GM19025 (cell line): Measurements from ENCODE around the gene BST2.

Experiments used
- ATAC-seq: cut with Tn5 transposase; IDR thresholded peaks from one replicate; pipeline ENCODE4 v1.9.1; 2021; ENCODE audit warnings: mild to moderate bottlenecking, low read depth, moderate library complexity; ENCODE audit not compliant: unreplicated experiment

Gene BST2, protein sequence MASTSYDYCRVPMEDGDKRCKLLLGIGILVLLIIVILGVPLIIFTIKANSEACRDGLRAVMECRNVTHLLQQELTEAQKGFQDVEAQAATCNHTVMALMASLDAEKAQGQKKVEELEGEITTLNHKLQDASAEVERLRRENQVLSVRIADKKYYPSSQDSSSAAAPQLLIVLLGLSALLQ

DNA sequence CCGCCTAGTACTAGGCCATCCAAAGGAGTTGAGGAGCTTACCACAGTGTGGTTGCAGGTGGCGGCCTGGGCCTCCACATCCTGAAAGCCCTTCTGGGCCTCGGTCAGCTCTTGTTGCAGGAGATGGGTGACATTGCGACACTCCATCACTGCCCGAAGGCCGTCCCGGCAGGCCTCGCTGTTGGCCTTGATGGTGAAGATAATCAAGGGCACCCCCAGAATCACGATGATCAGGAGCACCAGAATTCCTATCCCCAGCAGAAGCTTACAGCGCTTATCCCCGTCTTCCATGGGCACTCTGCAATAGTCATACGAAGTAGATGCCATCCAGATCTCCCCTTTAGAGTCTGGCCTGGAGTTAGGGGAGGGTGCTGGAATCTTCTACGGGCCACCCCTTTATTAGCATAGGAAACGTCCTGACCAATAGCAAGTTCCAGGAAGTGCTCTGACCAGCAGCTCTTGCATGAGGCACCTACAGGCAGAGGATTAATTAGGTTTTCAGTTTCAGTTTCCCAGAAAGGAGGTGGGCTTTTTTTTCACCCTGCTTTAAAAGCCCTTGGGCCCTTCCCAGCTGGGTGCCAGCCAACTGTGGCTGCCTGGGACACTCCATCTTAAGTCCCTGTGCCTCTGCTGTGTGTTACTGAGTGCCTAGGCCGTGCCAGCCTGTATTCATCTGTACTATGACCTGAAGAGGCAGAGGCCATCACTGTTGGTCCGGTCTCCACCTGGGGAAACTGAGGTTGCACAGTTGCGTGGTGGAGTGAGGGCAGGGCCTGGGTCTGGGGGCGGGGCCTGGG lies at the start of gene BST2:
TSS of gene BST2 (minus strand) at position 381 of the 796 bp plus-strand sequence. CDS start at position 326, 55 bp downstream.
- peak; percentile 75 for ATAC-seq

DNA sequence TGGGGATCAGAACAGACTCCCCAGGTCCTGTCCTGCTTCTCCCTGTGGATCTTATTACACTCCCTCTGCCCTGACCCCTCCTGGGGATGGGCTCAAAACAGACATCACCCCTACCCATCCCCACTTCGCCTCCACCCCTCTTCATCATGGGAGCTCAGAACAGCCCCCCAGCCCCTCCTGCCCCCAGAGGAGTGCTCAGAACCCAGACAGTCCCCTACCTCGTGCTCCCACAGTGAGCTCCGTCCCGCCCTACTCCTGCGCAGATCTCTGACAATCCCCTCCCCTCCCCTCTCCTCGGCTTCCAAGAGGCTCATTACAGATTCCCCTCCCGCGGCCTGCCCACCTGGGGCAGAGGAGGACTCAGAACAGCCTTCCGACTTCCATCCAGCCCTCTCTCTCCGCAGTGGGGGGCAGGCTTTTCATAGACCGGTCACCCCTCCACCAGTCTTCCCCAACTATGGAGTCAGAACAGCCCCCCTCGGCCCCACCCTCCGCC lies 49.2 kb upstream of the BST2 start:
- no peak for ATAC-seq

DNA sequence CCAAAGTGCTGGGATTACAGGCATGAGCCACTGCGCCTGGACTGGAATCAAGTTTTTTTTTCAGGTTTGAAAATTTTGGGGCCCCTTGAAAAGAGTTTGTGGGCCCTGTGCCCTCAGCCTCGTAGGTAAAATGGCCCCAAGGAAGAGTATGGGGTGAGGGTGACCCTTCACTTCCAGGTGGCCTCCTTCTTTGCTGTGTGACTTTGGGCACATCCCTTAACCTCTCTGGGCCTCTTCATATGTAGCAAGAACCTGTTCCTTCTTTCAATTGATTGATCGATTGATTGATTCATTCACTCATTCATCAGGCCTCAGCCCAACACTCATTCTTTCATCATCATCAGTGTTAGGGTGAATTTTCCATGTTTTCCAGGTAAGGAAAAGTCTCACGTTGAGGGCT lies 46.4 kb upstream of the BST2 start:
- no peak for ATAC-seq

DNA sequence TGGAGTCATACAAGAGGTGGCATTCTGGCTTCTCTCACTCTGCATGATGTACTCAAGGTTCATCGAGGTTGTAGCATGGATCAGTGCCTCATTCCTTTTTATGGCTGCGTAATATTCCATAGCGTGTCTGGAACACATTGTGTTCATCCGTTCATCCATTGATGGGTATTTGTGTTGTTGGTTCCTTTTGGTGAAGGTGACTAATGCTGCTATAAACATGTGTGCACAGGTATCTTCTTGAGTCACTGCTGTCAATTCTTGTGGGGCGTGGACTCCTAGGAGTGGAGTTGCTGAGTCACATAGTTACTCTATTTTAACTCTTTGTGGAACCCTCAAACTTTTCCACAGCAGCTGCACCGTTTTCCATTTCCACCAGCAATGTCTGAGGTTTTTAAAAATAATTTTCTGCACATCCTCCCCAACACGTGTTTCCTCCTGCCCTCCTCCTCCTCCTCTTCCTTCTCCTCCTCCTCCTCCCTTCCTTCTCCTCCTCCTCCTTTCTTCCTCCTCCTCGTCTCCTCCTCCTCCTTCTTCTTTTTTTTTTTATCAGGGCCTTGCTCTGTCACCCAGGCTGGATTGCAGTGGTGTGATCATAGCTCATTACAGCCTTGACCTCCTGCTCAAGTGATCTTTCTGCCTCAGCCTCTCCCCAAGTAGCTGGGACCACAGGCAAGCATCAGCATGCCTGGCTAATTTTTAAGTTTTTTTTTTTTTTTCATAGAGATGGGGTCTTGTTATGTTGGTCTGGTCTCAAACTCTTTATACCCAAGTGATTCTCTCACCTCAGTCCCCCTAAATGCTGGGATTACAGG lies 45.0 kb upstream of the BST2 start:
- ATAC-seq: no peak

DNA sequence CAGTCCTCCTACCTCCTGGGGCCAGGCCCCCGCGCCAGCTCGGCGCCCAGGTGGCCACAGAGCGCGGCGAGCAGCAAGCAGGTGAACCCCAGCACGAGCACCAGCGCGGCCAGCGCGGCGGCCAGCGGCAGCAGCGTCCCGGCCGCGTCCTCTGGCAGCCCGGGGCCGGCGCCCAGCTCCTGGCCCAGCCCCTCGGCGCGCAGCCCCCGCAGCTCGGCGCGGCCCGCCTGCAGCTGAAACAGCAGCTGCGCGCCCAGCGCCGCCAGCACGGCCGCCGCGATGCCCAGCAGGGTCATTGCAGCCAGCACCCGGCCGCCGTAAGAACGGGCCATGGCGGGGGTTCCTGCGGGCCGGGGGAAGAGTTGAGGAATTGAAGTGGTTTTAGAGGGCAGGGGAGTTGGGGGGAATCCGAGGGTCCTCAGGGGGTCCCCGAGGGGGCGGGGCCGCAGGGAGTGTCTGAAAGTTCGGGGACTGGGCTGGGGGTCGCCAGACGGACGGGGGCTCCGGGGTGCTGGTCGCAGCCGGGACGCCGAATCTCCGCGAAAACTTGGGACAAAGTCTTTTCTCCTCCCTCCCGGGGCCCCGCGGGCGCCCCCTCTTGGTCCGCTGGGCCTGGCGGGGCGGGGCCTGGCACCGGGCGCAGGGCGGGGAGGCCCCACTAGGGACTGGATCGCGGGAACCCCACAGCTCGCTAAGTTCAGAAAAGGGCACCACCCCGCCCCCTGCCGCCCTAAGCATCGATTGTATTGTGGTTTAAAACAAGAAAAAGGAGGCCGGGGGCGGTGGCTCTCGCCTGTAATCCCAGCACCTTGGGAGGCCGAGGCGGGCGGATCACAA lies 42.9 kb upstream of the BST2 start, which contains the start of gene TMEM221:
TSS of gene TMEM221 (minus strand) at position 538 of the 837 bp plus-strand sequence. CDS start at position 332, 206 bp downstream.
- no peak for ATAC-seq

DNA sequence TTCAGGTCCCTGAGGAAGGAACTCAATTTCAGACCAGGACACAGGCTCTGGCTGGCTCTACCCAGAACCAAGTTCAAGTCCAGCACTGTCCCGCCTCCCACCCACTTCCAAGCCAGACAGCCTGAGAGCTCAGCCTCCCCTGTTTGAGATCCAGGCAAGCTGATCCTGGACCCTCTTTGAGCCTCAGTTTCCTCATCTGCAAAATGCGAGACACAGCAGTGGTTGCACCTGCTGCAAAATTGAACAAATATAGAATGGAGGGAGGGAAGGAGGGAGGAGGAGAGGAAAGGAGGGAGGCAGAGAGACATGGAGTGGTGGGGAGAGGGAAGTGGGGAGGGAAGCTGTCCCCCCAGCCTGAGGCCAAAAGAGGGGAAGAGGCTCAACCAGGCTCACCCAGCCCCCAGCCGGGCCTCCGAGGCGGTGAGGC lies 42.3 kb upstream of the BST2 start:
- ATAC-seq: no peak

DNA sequence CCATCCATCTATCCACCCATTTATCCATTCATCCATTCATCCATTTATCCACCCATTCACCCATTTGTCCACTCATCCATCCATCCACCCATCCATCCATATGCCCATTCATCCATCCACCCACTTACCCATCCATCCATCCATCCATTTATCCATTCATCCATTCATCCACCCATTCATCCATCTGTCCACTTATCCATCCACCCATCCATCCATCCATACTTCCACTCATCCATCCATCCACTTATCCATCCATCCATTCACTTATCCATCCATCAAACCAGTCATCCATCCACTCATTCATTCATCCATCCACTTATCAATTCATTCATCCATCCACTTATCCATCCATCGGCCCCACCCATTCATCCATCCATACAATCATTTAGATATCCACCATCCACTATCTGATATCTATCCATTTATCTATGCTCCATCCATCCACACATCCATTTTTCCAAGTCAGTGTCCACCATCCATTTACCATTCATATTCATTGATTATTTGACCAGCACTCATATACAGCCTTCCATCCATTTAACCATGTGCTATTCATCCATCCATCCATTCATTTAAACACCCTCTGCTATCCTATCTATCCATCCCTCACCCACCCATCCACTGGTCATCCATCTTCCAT lies 40.2 kb upstream of the BST2 start:
- no peak for ATAC-seq

DNA sequence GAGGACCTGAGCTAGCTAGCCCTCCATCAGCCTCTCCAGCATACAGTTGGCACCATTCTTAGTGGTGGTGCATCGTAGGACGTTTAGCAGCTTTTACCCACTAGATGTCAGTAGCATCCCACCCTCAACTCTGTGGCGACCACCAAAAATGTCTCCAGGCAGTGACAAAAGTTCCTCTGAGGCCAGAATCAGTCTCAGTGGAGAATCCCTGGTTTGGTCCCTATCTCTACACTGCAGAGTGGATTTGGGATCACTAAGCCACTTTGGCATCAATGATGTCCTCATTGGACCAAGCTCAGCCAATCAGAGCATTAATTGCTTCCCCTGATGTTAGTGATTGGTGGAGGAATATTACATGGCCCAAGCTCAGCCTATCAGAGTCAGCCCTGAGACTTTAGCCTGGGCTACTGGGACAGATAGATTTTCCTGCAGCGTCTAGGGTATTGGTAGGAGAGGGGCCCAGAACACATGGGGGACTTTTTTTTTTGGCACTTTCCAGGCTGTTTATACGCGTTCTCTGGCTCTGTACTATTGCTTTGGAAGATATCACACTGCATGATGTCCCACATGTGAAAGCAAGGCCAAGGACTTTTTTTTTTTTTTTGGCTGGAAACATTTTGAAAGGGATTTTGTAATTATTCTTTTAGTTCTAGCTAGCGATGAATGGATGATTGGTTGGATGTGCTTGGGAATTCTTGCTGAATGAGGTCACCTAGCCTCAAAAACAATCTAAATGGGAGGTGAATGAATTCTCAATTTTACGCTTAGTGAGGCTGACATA lies 36.0 kb upstream of the BST2 start:
- ATAC-seq: no peak

DNA sequence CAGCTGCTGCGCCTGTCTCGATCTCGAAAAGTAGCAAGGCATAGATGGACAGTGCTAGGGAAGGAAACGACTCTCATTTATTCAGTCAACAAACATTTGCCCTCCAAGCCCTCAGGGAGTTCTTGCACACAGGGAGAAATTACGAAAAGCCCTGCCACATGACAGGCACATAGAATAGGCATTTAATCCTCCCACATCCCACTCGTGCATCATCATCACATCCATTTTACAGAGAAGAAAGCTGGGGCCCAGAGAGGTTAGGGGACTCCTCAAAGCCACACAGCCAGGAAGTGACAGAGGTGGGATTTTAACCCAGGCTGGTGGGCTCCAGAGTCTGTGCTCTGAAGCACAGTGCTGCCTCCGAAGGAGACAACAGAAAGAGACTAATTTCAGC lies 31.4 kb upstream of the BST2 start:
- ATAC-seq: no peak

DNA sequence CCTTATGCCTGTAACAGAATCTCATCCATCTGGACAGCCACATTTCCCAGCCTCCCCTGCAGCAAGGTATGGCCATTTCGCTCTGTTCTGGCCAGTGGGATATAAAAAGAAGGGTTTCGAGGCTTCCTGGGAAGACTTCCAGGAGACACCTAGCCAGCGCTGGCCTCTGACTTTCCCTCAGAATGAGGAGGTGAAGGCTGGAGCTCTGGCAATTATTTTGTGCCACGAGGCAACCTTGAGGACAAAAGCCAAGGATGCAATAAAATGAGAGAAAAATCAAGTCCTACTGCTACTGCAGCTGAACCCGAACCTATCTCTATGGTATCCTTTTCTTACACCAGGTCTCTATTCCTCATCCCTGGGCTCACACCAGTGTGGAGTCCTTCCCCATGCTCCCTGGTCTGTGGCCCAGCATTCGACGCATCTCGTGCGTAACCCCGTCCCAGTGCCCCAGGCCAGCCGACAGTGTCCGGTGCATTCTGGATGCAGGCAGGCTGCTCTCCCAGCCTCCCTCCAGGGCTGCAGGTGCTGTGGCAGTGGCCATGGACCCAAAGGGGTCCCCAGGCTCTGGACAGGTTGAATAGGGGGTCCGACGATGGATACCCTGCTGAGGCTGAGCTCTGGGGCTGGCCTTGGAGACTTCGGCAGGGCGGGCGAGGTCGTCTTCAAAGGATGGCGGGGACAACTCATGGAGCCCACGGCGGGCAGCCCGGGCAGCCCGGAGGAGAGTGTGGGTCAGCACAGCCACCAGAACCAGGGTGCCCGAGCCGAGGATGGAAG lies 30.9 kb upstream of the BST2 start:
- ATAC-seq: no peak

DNA sequence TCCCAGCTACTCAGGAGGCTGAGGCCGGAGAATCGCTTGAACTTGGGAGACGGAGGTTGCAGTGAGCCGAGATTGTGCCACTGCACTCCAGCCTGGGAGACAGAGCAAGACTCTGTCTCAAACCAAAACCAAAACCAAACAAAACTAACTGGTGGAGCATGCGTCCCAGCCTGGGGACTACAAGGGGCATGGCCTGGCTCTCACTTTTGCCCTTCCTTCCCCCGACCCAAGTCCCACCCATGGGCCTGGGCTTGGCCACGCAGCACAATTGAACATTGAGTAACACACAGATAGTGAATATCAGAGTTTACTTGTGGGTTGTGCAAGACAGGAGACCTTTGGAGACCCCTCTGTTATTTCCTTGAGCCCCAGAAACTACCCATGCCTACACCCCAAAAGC lies 29.8 kb upstream of the BST2 start:
- ATAC-seq: no peak

DNA sequence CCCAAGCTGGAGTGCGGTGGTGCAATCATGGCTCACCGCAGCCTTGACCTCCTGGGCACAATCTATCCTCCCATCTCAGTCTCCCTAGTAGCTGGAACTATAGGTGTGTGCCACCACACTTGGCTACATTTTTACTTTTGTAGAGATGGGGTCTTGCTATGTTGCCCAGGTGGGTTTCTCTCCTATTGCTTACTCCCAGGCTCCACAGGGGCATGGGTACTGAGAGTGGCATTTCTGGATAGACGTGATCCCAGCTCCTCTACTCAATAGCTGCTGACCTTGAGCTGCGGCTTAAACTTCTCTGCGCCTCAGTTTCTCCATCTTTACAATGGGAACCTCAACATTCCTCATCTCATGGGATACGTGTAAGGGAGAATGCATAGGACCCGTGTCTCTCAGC lies 26.0 kb upstream of the BST2 start:
- no peak for ATAC-seq

DNA sequence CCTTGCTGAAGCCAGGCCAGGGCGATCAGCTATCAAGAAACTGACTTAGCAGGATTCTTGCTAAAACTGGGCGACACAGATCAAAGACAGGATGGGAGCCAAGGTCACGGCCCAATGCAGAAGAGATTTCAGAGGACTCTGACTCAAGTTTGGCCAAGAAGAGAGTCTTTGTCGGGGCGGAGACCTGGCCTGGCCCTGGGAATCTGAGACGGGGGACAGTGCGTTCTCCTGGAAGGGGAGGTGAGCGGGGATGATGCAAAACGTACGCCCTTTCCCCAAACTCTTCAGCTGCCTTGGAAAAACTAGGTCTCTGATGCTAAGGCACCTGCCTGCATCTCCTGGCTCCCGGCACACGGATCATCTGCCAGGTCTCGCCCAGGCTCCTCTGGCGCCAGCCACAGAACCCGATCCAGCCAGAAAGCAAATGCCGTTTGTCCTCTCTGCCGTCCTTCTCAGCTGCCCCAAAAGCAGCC lies 24.2 kb upstream of the BST2 start:
- ATAC-seq: no peak

DNA sequence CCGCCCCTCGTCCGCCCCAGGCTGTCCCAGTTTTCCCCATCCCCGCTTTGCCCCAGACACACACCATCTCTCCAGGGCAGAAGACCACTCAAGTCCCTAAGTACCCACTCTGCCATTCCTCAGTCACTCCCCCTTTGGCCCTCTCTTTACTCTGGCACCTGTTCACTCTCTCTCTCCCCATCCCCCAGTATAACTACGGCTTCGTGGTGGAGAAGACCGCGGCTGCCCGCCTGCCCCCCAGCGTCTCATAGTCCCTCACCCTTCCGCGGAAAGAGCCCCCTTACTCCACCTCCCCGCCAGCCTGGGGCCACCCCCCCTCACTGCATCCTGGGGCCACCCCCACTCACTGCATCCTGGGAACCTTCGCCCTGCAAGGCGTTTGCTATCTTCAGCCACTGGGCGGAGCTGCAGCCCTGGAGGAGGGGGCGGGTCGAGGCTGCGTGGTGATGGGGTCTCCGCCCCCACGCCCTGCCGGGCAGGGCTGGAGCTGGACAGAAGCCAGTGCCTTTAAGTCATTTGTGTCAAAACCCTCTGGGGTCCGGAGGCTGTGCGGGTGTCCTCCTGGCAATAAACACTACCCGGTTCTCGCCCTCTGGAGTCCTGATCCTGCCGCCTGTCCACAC lies 19.4 kb upstream of the BST2 start:
- ATAC-seq: no peak

DNA sequence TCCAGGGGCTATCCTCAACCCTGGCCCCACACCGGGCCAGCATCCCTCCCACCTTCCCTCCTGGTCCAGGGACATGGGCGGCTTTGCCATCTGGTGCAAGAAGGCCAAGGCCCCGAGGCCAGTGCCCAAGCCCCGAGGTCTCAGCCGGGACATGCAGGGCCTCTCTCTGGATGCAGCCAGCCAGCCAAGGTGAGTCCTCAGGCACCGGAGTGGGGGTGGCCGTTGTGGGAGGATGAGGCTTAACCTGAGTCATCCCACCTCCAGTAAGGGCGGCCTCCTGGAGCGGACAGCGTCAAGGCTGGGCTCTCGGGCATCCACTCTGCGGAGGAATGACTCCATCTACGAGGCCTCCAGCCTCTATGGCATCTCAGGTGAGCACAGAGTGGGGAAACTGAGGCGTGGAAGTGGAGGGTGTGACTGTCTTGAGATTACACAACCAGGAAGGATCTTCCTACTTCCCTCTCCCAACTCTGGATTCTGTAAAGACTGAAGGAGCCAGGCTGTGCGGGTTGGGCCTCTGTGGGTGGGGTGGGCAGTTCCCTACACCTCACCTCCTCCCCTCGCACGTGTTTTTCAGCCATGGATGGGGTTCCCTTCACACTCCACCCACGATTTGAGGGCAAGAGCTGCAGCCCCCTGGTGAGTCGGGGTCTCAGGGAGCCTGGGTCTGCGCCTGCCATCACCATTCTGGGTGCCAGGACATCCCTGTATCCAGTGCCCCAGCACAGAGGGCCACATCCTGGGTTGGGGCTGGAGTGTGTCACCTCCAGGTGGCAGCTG lies 18.2 kb upstream of the BST2 start:
- ATAC-seq: no peak

DNA sequence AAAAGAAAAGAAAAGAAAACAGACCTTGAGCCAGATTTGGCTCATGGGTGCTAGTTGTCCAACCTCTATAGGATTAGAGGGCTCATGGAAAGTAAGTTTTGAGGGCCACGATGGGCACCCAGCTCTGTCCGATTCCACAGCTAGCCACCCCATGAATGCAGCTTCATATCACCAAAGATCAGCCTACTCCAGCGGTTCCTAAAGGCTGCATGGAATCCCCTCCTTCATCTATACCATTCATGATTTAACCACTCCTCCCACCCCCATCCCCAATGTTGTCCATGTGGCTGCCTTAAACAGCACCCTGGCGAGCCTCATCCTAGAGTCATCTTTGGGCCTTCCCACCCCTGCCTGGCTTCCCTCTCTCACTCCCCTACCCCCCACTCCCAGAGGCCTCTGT lies 16.5 kb upstream of the BST2 start:
- ATAC-seq: no peak

DNA sequence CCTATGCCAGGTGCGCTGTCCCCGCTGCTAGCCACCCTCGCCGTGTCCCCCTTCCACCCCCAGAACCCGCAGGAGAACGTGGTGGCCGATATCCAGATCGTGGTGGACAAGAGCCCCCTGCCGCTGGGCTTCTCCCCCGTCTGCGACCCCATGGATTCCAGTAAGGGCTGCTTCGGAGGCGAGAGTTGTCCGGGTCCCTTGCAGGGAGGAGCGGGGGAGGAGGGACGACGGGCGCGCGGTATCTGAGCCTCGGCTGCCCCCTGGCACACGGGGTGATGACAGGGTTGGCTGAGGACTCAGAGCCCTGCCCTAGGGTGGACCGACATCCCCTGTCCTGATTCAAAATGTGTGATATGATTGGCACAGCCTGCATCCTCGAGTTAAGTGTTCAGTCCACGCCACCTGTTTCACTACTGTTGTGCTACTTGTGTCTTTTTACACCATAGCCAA lies 15.1 kb upstream of the BST2 start:
- ATAC-seq: no peak
